GM12875 (cell line): Measurements from ENCODE around the gene DSCAML1.

Experiments used
- H3K4me3 ChIP-seq: one replicate; pipeline ENCODE4 v1.5.1; 2011; ENCODE audit warnings: low read depth, low read length, control low read depth
- TF ChIP-seq, protein P1 (sequence below): IDR thresholded peaks from 2 replicates; pipeline ENCODE4 v1.5.1; 2011; ENCODE audit warnings: low read depth, mild to moderate bottlenecking, control low read depth, inconsistent platforms, low read length, moderate library complexity, borderline replicate concordance; ENCODE audit not compliant: insufficient read depth

Gene DSCAML1

DNA sequence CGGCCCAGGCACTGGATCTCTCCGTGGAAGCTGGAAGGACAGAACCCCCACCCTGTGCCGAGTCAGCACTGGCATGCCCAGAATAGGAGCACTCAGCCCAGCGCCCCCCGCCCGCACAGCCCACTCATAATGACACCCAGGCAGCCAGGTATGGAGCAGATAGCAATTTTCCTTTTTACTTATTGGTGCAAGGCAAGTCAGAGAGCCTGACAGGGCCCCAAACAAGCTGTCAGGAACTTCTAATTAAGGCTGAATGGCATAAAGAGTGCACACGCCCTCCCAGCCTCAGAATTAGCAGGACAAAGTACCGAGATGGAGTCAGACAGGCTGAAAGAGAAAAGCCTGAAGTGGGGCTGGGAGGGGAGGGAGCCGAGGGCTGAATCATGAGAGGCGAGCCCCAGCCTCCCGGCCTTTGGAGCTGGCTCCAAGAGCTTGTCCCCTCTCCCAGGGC, 76.9 kb downstream of the DSCAML1 start:
- TF ChIP-seq, protein P1, sequence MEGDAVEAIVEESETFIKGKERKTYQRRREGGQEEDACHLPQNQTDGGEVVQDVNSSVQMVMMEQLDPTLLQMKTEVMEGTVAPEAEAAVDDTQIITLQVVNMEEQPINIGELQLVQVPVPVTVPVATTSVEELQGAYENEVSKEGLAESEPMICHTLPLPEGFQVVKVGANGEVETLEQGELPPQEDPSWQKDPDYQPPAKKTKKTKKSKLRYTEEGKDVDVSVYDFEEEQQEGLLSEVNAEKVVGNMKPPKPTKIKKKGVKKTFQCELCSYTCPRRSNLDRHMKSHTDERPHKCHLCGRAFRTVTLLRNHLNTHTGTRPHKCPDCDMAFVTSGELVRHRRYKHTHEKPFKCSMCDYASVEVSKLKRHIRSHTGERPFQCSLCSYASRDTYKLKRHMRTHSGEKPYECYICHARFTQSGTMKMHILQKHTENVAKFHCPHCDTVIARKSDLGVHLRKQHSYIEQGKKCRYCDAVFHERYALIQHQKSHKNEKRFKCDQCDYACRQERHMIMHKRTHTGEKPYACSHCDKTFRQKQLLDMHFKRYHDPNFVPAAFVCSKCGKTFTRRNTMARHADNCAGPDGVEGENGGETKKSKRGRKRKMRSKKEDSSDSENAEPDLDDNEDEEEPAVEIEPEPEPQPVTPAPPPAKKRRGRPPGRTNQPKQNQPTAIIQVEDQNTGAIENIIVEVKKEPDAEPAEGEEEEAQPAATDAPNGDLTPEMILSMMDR, result no peak
- no peak overlapping the region for H3K4me3 ChIP-seq

DNA sequence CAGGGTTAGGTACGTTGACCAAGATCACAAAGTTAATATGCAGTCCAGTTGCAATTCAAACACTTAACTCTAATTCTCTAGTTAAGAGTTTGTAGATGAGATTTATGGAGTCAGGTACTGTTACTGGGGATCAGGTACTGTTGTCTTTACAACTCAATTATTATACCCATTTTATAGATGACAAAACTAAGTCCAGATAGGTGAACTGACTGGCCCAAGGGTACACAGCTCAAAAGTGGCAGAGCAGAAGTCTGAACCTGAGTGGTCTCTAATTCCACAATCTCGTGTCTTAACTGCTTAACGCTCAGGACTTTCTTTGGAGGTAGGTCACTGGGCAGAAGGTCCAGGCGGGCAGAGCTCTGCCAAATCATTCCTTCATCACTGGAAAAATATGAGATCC, 77.5 kb downstream of the DSCAML1 start:
- no peak overlapping the region for H3K4me3 ChIP-seq
- TF ChIP-seq, protein P1, result no peak

DNA sequence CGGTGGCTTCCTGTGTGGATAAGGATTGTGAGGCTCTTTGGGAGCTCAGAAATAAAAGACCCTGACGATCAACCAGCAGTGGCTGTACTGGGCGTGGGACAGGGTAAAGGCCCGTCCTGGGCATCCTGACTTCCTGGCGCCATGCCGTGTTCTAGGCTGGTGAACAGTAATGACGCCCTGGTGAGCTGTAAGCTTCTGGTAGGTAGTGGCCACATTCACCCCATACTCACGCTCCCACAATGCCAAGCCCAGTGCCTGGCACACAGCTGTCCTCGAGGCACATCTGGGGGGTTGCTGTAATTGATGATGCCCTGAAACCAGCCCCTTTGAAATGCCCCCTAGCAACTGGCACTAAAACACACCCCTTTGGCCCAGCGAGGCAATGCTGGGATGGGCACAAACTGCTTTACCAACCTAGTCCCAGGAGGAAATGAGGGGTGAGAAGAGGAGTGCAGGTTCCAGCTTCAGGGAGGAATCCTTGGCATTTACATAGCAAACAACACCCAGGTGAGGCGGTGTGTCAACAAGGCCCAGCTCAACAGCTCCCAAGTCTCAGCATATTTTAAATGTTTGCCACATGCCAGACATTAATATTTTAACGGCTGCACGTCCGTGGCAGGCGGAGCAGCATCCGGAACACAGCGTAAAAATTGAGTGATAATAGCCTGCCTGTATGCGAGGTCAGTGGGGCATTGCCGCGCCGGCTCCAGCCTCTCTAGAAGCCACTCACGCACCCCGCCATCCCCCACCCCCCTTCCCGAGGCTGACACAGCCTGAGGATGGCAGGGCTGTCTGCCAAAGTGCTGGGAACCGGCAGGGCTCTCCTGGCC, 79.3 kb downstream of the DSCAML1 start:
- TF ChIP-seq, protein P1, result no peak
- no peak overlapping the region for H3K4me3 ChIP-seq

DNA sequence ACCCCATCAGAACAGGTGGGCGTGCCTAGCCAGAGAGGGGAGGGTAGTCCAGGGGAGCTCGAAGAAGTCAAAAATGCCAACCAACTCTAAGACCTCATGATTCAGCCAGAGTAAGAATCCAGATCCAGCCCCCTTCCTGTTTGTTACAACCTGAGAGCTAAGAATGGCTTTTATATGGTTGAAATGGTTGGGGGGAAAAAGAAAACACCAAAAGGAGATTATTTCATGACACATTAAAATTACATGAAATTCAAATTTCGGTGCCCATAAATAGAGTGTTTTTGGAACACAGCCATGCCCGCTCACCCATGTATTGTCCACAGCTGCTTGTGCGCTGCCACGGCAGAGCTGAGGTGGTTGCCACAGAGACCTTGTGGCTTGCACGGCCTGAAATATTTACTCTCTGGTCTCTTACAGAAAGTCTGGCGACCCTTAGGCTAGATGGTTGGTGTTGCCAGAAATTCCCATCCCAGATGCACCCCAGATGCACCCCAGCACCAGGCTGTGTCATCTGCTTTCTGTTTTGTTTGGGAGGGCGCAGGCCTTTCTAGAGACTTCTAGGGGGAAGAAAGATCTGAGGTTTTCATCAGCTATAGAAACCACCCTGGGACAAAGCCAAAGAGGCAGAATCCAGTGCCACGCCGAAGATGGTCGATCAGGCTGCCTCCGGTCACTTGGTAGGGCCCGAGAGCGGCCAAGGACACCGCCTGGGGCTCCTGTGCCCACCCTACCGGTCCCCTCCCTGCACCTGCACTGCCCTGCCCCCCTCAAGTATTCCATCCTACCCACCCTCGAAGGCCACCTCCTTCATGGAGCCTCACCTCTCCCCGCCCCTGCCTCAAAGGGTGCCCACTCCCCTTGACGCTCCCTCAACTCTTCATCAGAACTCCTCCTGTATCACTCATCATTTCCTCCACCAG, 80.2 kb downstream of the DSCAML1 start:
- no peak overlapping the region for H3K4me3 ChIP-seq
- TF ChIP-seq, protein P1, result no peak

DNA sequence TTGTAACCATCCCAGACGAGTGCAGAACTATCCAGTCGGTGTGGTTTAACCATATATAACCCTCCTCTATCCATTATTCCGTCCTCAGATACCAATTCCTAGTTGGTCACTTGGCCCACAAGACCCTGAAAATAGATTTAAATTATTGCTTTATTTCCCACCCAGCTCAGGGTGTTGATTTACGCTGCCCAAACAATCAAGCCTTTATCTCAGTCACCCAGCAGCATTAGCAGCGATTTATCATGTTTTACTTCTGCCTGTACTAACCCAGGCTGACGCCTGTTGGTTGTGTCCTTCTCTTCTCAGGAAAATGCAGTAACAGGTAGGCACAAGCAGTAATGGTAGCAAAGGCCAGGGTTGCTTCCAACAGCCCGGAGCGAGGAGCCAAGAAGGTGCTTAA, 81.2 kb downstream of the DSCAML1 start:
- H3K4me3 ChIP-seq, result no peak overlapping the region
- TF ChIP-seq, protein P1, result no peak

DNA sequence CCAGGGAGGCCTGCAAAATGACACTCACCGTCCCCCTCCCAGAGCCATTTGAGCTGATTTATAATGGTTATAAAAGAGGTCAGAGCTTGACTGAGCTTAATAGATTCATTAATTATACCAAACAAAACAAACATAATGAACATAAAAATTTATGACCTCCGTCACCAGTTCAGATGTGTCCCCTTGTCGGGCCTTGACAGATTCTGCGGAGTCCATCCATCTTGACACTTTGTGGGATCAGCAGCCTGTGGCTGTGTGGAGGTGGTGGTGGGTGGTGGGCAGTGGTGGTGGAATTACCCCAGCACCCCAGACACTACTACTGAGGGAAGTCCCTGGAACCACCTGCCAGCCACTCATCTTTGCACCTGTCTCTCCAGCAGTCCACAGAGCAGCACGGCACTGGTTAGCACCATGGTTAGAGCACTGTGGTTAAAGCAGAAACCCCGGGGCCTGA, 83.5 kb downstream of the DSCAML1 start:
- TF ChIP-seq, protein P1, result no peak
- H3K4me3 ChIP-seq, result no peak overlapping the region
